GM23338 (cell line): ENCODE data around the gene NEB. TPM values are rescaled to one million over a fixed set of nuclear protein-coding genes. Genes with fewer than 3 reads are reported as not detected.

Source experiments
- ATAC-seq: fragments of 200-7000 bp; cut with Tn5 transposase; 3 replicates; pipeline ENCODE4 v1.9.1; 2020
- DNase-seq: peaks from one replicate; pipeline ENCODE4 v3.0.0-alpha.2; 2015; ENCODE audit warnings: low spot score
- H2AFZ ChIP-seq: fragments of 200-600 bp; sonication (generic); 2 replicates; pipeline ENCODE4 v1.8.0; 2016; ENCODE audit warnings: antibody characterized with exemption, mild to moderate bottlenecking, moderate library complexity
- H3F3A ChIP-seq: fragments of 200-600 bp; sonication (generic); replicated peaks from 2 replicates; pipeline ENCODE4 v1.8.0; 2017; ENCODE audit warnings: antibody characterized with exemption, mixed run types, low read depth
- H3K27ac ChIP-seq: fragments of 200-600 bp; sonication (generic); 2 replicates; pipeline ENCODE4 v1.6.1; 2016; ENCODE audit warnings: low read depth
- H3K27me3 ChIP-seq: fragments of 200-600 bp; sonication (generic); 2 replicates; pipeline ENCODE4 v1.8.0; 2016; ENCODE audit warnings: mild to moderate bottlenecking, mixed run types, moderate library complexity; ENCODE audit not compliant: insufficient read depth
- H3K36me3 ChIP-seq: fragments of 200-600 bp; sonication (generic); 2 replicates; pipeline ENCODE4 v1.8.0; 2016; ENCODE audit warnings: mild to moderate bottlenecking; ENCODE audit not compliant: insufficient read depth
- H3K4me1 ChIP-seq: fragments of 200-600 bp; sonication (generic); 2 replicates; pipeline ENCODE4 v1.8.0; 2016; ENCODE audit warnings: mild to moderate bottlenecking, moderate library complexity; ENCODE audit not compliant: insufficient read depth
- H3K4me2 ChIP-seq: fragments of 200-600 bp; sonication (generic); 2 replicates; pipeline ENCODE4 v1.7.1; 2017; ENCODE audit warnings: mixed run types
- H3K4me3 ChIP-seq: fragments of 200-600 bp; sonication (generic); 2 replicates; pipeline ENCODE4 v1.6.1; 2016; ENCODE audit warnings: mixed run types
- H3K79me2 ChIP-seq: fragments of 200-600 bp; sonication (generic); replicated peaks from 2 replicates; pipeline ENCODE4 v1.8.0; 2017; ENCODE audit warnings: mild to moderate bottlenecking; ENCODE audit not compliant: insufficient read depth
- H3K9me2 ChIP-seq: fragments of 200-600 bp; sonication (generic); 2 replicates; pipeline ENCODE4 v1.8.0; 2017; ENCODE audit not compliant: insufficient read depth
- H4K20me1 ChIP-seq: fragments of 200-600 bp; sonication (generic); replicated peaks from 2 replicates; pipeline ENCODE4 v1.8.0; 2017; ENCODE audit warnings: mild to moderate bottlenecking; ENCODE audit not compliant: insufficient read depth
- H3K27ac Mint-ChIP-seq: 2 replicates; pipeline ENCODE4 v1.8.0; 2020; ENCODE audit warnings: inconsistent platforms, mild to moderate bottlenecking, moderate library complexity, mixed read lengths
- H3K27me3 Mint-ChIP-seq: 3 replicates; pipeline ENCODE4 v1.8.0; 2022; ENCODE audit warnings: low read depth, mild to moderate bottlenecking, moderate library complexity, mixed read lengths, inconsistent platforms; ENCODE audit not compliant: insufficient read depth, poor library complexity
- H3K36me3 Mint-ChIP-seq: 3 replicates; pipeline ENCODE4 v1.8.0; 2021; ENCODE audit warnings: low read depth, mild to moderate bottlenecking, inconsistent platforms, moderate library complexity, mixed read lengths
- H3K4me1 Mint-ChIP-seq: 3 replicates; pipeline ENCODE4 v1.8.0; 2020; ENCODE audit warnings: mild to moderate bottlenecking, inconsistent platforms, mixed read lengths
- H3K4me3 Mint-ChIP-seq: 3 replicates; pipeline ENCODE4 v1.8.0; 2021; ENCODE audit warnings: moderate library complexity, mild to moderate bottlenecking, inconsistent platforms, mixed read lengths
- H3K9me3 Mint-ChIP-seq: 3 replicates; pipeline ENCODE4 v1.8.0; 2020; ENCODE audit warnings: moderate library complexity, mild to moderate bottlenecking, inconsistent platforms, mixed read lengths
- CREB1 ChIP-seq: fragments of 250-450 bp; sonication (Bioruptor Pico); IDR thresholded peaks from 2 replicates; pipeline ENCODE4 v1.5.0; 2020; ENCODE audit warnings: low read depth, mild to moderate bottlenecking, moderate library complexity
- EZH2 ChIP-seq: fragments of 200-600 bp; sonication (generic); IDR thresholded peaks from one replicate; pipeline ENCODE4 v1.8.0; 2017; ENCODE audit warnings: antibody characterized with exemption, mild to moderate bottlenecking, low read depth; ENCODE audit not compliant: unreplicated experiment
- EZH2phosphoT487 ChIP-seq: fragments of 200-600 bp; sonication (generic); IDR thresholded peaks from one replicate; pipeline ENCODE4 v1.8.1; 2018; ENCODE audit warnings: antibody characterized with exemption; ENCODE audit not compliant: unreplicated experiment
- JUNB ChIP-seq: IDR thresholded peaks from one replicate; pipeline ENCODE4 v1.6.1; 2016; ENCODE audit warnings: antibody characterized with exemption; ENCODE audit not compliant: unreplicated experiment
- NANOG ChIP-seq: IDR thresholded peaks from 2 replicates; pipeline ENCODE4 v1.6.1; 2016; ENCODE audit warnings: antibody characterized with exemption, borderline replicate concordance
- POLR2AphosphoS5 ChIP-seq: IDR thresholded peaks from 2 replicates; pipeline ENCODE4 v1.6.1; 2016; ENCODE audit warnings: antibody characterized with exemption, low read depth
- STAT1 ChIP-seq: IDR thresholded peaks from one replicate; pipeline ENCODE4 v1.6.1; 2016; ENCODE audit warnings: antibody characterized with exemption; ENCODE audit not compliant: unreplicated experiment
- ZNF114 ChIP-seq: fragments of 250-450 bp; sonication (Bioruptor Pico); IDR thresholded peaks from 2 replicates; pipeline ENCODE4 v1.5.0; 2020; ENCODE audit warnings: mild to moderate bottlenecking, moderate library complexity
- ZNF331 ChIP-seq: fragments of 250-450 bp; sonication (Bioruptor Pico); IDR thresholded peaks from 2 replicates; pipeline ENCODE4 v1.5.0; 2020; ENCODE audit warnings: low read depth, mild to moderate bottlenecking, moderate library complexity
- polyA plus RNA-seq: library from polyadenylated mRNA; unstranded; fragments of >200 nt; fragmentation: Nextera tagmentation; extraction: Ambion mirVana; gene quantifications from 2 replicates; pipeline ENCODE4 v1.2.1, GENCODE V29; 2016
- total RNA-seq: library from RNA; depleted of rRNA; stranded (reverse); fragments of >200 nt; shearing (Covaris generic); gene quantifications from 2 replicates; pipeline ENCODE4 v1.2.3, GENCODE V29; 2014
- TF ChIP-seq, protein P1 (sequence below): fragments of 250-450 bp; sonication (Bioruptor Pico); IDR thresholded peaks from 2 replicates; pipeline ENCODE4 v1.5.0; 2020; ENCODE audit warnings: mild to moderate bottlenecking, moderate library complexity
- TF ChIP-seq, protein P2 (sequence below): IDR thresholded peaks from 2 replicates; pipeline ENCODE4 v1.6.1; 2016; ENCODE audit warnings: antibody characterized with exemption
- TF ChIP-seq, protein P3 (sequence below): IDR thresholded peaks from one replicate; pipeline ENCODE4 v1.6.1; 2018; ENCODE audit warnings: antibody characterized with exemption; ENCODE audit not compliant: unreplicated experiment
- TF ChIP-seq, protein P4 (sequence below), 2 experiments: fragments of 200-600 bp in 1 of 2; sonication (generic) in 1 of 2; conservative IDR thresholded peaks; 2 replicates each; pipeline versions ENCODE4 v1.5.1 to v1.6.1; 2016 to 2017; ENCODE audit warnings: antibody characterized with exemption in 2 of 2, low read depth in 2 of 2, mild to moderate bottlenecking in 2 of 2, moderate library complexity in 1 of 2

Gene NEB
- total and polyA plus RNA-seq, 2 experiments from 2014 or later = 6.2 to 13.7 TPM

DNA sequence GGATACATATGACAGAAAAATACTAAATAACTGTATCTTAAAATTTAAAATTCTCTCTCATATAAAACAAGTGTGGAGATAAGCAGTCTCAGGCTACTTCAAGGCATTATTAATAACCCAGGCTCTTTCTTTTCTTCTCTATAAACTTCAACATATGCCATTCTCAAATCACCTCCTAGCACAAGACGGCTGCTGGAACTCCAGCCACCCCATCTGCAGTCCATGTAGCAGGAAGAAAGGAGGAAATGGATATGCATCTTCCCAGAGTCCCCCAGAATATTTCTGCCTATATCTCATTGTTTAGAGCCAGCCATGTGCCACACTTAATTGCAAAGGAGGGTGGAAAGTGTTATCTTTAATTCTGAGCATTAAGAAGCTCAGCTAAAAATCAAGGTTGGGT is 35.3 kb upstream of the NEB start:
- Histone ChIP-seq H3F3A (no peaks in the 10 kb centered on the region), H4K20me1 (no peaks in the 10 kb centered on the region), H3K9me2 (peaks cover 5% of the 10 kb centered on the region; the same call in 1 of the 2 replicates), H2AFZ (no peak overlapping the region), H3K4me1 (0 out of 2 replicates have a peak, but pooled peaks cover 6% of the 10 kb centered on the region), H3K27me3 (no peaks in the 10 kb centered on the region), H3K4me3 (no peak overlapping the region), H3K27ac (no peak overlapping the region), H3K79me2 (no peaks in the 10 kb centered on the region), H3K4me2 (no peak overlapping the region), H3K36me3 (no peaks in the 10 kb centered on the region)
- ATAC-seq (no peak), DNase-seq (no peak)
- Mint-ChIP-seq H3K9me3 (no peaks in the 10 kb centered on the region), H3K27ac (no peak overlapping the region), H3K4me3 (no peak overlapping the region), H3K27me3 (peaks cover 3% of the 10 kb centered on the region), H3K36me3 (no peaks in the 10 kb centered on the region), H3K4me1 (peaks cover 7% of the 10 kb centered on the region)
- TF ChIP-seq ZNF114 (CRISPR knock-in tag) = no peak
- TF ChIP-seq EZH2 = no peak
- TF ChIP-seq JUNB = no peak
- TF ChIP-seq STAT1 = no peak
- TF ChIP-seq, protein P1, sequence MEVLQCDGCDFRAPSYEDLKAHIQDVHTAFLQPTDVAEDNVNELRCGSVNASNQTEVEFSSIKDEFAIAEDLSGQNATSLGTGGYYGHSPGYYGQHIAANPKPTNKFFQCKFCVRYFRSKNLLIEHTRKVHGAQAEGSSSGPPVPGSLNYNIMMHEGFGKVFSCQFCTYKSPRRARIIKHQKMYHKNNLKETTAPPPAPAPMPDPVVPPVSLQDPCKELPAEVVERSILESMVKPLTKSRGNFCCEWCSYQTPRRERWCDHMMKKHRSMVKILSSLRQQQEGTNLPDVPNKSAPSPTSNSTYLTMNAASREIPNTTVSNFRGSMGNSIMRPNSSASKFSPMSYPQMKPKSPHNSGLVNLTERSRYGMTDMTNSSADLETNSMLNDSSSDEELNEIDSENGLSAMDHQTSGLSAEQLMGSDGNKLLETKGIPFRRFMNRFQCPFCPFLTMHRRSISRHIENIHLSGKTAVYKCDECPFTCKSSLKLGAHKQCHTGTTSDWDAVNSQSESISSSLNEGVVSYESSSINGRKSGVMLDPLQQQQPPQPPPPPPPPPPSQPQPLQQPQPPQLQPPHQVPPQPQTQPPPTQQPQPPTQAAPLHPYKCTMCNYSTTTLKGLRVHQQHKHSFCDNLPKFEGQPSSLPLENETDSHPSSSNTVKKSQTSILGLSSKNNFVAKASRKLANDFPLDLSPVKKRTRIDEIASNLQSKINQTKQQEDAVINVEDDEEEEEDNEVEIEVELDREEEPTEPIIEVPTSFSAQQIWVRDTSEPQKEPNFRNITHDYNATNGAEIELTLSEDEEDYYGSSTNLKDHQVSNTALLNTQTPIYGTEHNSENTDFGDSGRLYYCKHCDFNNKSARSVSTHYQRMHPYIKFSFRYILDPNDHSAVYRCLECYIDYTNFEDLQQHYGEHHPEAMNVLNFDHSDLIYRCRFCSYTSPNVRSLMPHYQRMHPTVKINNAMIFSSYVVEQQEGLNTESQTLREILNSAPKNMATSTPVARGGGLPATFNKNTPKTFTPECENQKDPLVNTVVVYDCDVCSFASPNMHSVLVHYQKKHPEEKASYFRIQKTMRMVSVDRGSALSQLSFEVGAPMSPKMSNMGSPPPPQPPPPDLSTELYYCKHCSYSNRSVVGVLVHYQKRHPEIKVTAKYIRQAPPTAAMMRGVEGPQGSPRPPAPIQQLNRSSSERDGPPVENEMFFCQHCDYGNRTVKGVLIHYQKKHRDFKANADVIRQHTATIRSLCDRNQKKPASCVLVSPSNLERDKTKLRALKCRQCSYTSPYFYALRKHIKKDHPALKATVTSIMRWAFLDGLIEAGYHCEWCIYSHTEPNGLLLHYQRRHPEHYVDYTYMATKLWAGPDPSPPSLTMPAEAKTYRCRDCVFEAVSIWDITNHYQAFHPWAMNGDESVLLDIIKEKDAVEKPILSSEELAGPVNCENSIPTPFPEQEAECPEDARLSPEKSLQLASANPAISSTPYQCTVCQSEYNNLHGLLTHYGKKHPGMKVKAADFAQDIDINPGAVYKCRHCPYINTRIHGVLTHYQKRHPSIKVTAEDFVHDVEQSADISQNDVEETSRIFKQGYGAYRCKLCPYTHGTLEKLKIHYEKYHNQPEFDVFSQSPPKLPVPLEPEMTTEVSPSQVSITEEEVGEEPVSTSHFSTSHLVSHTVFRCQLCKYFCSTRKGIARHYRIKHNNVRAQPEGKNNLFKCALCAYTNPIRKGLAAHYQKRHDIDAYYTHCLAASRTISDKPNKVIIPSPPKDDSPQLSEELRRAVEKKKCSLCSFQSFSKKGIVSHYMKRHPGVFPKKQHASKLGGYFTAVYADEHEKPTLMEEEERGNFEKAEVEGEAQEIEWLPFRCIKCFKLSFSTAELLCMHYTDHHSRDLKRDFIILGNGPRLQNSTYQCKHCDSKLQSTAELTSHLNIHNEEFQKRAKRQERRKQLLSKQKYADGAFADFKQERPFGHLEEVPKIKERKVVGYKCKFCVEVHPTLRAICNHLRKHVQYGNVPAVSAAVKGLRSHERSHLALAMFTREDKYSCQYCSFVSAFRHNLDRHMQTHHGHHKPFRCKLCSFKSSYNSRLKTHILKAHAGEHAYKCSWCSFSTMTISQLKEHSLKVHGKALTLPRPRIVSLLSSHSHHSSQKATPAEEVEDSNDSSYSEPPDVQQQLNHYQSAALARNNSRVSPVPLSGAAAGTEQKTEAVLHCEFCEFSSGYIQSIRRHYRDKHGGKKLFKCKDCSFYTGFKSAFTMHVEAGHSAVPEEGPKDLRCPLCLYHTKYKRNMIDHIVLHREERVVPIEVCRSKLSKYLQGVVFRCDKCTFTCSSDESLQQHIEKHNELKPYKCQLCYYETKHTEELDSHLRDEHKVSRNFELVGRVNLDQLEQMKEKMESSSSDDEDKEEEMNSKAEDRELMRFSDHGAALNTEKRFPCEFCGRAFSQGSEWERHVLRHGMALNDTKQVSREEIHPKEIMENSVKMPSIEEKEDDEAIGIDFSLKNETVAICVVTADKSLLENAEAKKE (CRISPR knock-in tag) = no peak
- TF ChIP-seq ZNF331 = no peak
- no peak for TF ChIP-seq EZH2phosphoT487
- no peak for TF ChIP-seq CREB1 (CRISPR knock-in tag)
- no peak for TF ChIP-seq NANOG
- TF ChIP-seq, protein P2, sequence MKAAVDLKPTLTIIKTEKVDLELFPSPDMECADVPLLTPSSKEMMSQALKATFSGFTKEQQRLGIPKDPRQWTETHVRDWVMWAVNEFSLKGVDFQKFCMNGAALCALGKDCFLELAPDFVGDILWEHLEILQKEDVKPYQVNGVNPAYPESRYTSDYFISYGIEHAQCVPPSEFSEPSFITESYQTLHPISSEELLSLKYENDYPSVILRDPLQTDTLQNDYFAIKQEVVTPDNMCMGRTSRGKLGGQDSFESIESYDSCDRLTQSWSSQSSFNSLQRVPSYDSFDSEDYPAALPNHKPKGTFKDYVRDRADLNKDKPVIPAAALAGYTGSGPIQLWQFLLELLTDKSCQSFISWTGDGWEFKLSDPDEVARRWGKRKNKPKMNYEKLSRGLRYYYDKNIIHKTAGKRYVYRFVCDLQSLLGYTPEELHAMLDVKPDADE = no peak
- TF ChIP-seq, protein P3, sequence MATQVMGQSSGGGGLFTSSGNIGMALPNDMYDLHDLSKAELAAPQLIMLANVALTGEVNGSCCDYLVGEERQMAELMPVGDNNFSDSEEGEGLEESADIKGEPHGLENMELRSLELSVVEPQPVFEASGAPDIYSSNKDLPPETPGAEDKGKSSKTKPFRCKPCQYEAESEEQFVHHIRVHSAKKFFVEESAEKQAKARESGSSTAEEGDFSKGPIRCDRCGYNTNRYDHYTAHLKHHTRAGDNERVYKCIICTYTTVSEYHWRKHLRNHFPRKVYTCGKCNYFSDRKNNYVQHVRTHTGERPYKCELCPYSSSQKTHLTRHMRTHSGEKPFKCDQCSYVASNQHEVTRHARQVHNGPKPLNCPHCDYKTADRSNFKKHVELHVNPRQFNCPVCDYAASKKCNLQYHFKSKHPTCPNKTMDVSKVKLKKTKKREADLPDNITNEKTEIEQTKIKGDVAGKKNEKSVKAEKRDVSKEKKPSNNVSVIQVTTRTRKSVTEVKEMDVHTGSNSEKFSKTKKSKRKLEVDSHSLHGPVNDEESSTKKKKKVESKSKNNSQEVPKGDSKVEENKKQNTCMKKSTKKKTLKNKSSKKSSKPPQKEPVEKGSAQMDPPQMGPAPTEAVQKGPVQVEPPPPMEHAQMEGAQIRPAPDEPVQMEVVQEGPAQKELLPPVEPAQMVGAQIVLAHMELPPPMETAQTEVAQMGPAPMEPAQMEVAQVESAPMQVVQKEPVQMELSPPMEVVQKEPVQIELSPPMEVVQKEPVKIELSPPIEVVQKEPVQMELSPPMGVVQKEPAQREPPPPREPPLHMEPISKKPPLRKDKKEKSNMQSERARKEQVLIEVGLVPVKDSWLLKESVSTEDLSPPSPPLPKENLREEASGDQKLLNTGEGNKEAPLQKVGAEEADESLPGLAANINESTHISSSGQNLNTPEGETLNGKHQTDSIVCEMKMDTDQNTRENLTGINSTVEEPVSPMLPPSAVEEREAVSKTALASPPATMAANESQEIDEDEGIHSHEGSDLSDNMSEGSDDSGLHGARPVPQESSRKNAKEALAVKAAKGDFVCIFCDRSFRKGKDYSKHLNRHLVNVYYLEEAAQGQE = no peak
- TF ChIP-seq POLR2AphosphoS5 = no peak
- TF ChIP-seq, protein P4, sequence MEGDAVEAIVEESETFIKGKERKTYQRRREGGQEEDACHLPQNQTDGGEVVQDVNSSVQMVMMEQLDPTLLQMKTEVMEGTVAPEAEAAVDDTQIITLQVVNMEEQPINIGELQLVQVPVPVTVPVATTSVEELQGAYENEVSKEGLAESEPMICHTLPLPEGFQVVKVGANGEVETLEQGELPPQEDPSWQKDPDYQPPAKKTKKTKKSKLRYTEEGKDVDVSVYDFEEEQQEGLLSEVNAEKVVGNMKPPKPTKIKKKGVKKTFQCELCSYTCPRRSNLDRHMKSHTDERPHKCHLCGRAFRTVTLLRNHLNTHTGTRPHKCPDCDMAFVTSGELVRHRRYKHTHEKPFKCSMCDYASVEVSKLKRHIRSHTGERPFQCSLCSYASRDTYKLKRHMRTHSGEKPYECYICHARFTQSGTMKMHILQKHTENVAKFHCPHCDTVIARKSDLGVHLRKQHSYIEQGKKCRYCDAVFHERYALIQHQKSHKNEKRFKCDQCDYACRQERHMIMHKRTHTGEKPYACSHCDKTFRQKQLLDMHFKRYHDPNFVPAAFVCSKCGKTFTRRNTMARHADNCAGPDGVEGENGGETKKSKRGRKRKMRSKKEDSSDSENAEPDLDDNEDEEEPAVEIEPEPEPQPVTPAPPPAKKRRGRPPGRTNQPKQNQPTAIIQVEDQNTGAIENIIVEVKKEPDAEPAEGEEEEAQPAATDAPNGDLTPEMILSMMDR (conservative IDR thresholded peaks at IDR 0.05; ENCODE audit: low read depth in 2 of 2) = no peak
